ENCODE results near the gene EREG.
A peak's percentile ranks its signal among the peaks of the same experiment; 100 is the strongest.

EREG gene

GRCh38 chr4:74366367-74366911, 1.5 kb downstream of the EREG start:
- FAIRE-seq (no peak), DNase-seq (ENCODE audit: insufficient read length, low spot score) (no peak)
- TF ChIP-seq PAX5 (IDR thresholded peaks at IDR 0.05; ENCODE audit: insufficient read depth, low read length, severe bottlenecking) (no peak), POU2F2 (IDR thresholded peaks at IDR 0.05; ENCODE audit: low read depth, low read length) (no peak), TAF1 (IDR thresholded peaks at IDR 0.05; ENCODE audit: low read depth, low read length) (no peak), SPI1 (IDR thresholded peaks at IDR 0.05; ENCODE audit: low read depth, low read length) (no peak)

GRCh38 chr4:74367656-74368290, 2.8 kb downstream of the EREG start:
- TF ChIP-seq POU2F2 (IDR thresholded peaks at IDR 0.05; ENCODE audit: low read depth, low read length) = no peak
- no peak for DNase-seq (ENCODE audit: insufficient read length, low spot score)
- FAIRE-seq = peak; percentile 40

DNA sequence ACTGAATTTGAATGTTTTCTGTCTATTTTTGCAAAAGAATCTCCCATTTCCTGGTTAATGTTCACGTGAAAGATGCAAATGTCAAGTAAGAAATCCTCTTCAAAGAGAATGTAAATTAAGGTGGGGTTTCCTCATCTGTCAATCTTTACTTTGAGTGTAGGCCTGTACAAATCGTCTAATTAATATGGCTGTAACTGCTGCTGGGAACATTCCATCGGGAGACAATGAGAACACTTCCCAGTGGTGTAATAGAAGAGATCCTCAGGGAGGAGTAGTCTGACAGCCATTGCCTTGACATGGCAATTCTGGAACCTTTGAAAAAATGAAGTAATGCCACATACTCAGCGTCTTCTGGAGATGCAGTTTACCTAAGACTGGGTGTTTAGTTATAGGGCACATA, 3.7 kb downstream of the EREG start:
- no peak for FAIRE-seq
- no peak for DNase-seq (ENCODE audit: insufficient read length, low spot score)
- TF ChIP-seq POLR2A (IDR thresholded peaks at IDR 0.05; ENCODE audit: low read depth, low read length) (no peak), POLR2AphosphoS5 (IDR thresholded peaks at IDR 0.05; ENCODE audit: low read depth, low read length) (no peak), SPI1 (IDR thresholded peaks at IDR 0.05; ENCODE audit: low read depth, low read length) (no peak), POU2F2 (IDR thresholded peaks at IDR 0.05; ENCODE audit: low read depth, low read length) (no peak), TAF1 (IDR thresholded peaks at IDR 0.05; ENCODE audit: low read depth, low read length) (no peak), PAX5 (IDR thresholded peaks at IDR 0.05; ENCODE audit: insufficient read depth, low read length, severe bottlenecking) (no peak)

- no peak for DNase-seq (ENCODE audit: insufficient read length, low spot score)
- FAIRE-seq = no peak
- TF ChIP-seq TAF1 (IDR thresholded peaks at IDR 0.05; ENCODE audit: low read depth, low read length) (no peak), POU2F2 (IDR thresholded peaks at IDR 0.05; ENCODE audit: low read depth, low read length) (no peak), PAX5 (IDR thresholded peaks at IDR 0.05; ENCODE audit: insufficient read depth, low read length, severe bottlenecking) (no peak), POLR2A (IDR thresholded peaks at IDR 0.05; ENCODE audit: low read depth, low read length) (no peak), SPI1 (IDR thresholded peaks at IDR 0.05; ENCODE audit: low read depth, low read length) (no peak), POLR2AphosphoS5 (IDR thresholded peaks at IDR 0.05; ENCODE audit: low read depth, low read length) (no peak)
These were observed 4.9 kb downstream of the EREG start for GRCh38 chr4:74369855-74370254.

DNA sequence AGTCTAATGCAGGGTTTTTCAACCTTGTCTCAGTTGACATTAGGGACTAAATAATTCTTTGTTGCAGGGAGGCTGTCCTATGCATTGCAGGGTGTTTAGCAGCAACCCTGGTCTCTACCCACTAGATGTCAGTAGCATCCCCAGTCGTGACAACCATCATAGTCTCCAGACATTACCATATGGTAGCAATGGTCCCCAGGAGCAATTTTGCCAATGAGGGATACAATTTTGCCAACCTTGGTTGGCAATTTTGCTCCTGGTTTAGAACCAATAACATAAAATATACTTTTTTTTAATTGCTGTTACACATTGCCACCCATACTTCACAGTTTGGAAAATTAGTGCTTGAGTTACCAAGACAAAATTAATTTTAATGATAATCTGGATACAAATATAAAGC, 6.0 kb downstream of the EREG start:
- DNase-seq (ENCODE audit: insufficient read length, low spot score) = peak; percentile 17
- FAIRE-seq = peak; percentile 71
- TF ChIP-seq TAF1 (IDR thresholded peaks at IDR 0.05; ENCODE audit: low read depth, low read length) (no peak), POLR2AphosphoS5 (IDR thresholded peaks at IDR 0.05; ENCODE audit: low read depth, low read length) (no peak), POLR2A (IDR thresholded peaks at IDR 0.05; ENCODE audit: low read depth, low read length) (no peak), POU2F2 (IDR thresholded peaks at IDR 0.05; ENCODE audit: low read depth, low read length) (no peak), PAX5 (IDR thresholded peaks at IDR 0.05; ENCODE audit: insufficient read depth, low read length, severe bottlenecking) (no peak), SPI1 (IDR thresholded peaks at IDR 0.05; ENCODE audit: low read depth, low read length) (no peak)

GRCh38 chr4:74374128-74374527, 9.2 kb downstream of the EREG start:
- DNase-seq (ENCODE audit: insufficient read length, low spot score) = no peak
- TF ChIP-seq SPI1 (IDR thresholded peaks at IDR 0.05; ENCODE audit: low read depth, low read length) (no peak), POLR2A (IDR thresholded peaks at IDR 0.05; ENCODE audit: low read depth, low read length) (no peak), POU2F2 (IDR thresholded peaks at IDR 0.05; ENCODE audit: low read depth, low read length) (no peak), POLR2AphosphoS5 (IDR thresholded peaks at IDR 0.05; ENCODE audit: low read depth, low read length) (no peak), PAX5 (IDR thresholded peaks at IDR 0.05; ENCODE audit: insufficient read depth, low read length, severe bottlenecking) (no peak), TAF1 (IDR thresholded peaks at IDR 0.05; ENCODE audit: low read depth, low read length) (no peak)
- no peak for FAIRE-seq

- FAIRE-seq = no peak
- TF ChIP-seq POLR2A (IDR thresholded peaks at IDR 0.05; ENCODE audit: low read depth, low read length) (no peak), PAX5 (IDR thresholded peaks at IDR 0.05; ENCODE audit: insufficient read depth, low read length, severe bottlenecking) (no peak), POLR2AphosphoS5 (IDR thresholded peaks at IDR 0.05; ENCODE audit: low read depth, low read length) (no peak), SPI1 (IDR thresholded peaks at IDR 0.05; ENCODE audit: low read depth, low read length) (no peak), POU2F2 (IDR thresholded peaks at IDR 0.05; ENCODE audit: low read depth, low read length) (no peak), TAF1 (IDR thresholded peaks at IDR 0.05; ENCODE audit: low read depth, low read length) (no peak)
- no peak for DNase-seq (ENCODE audit: insufficient read length, low spot score)
These were observed 9.8 kb downstream of the EREG start for GRCh38 chr4:74374561-74375327.

GRCh38 chr4:74375824-74376426, 11.0 kb downstream of the EREG start:
- no peak for DNase-seq (ENCODE audit: insufficient read length, low spot score)
- no peak for FAIRE-seq
- no peak for TF ChIP-seq TAF1 (IDR thresholded peaks at IDR 0.05; ENCODE audit: low read depth, low read length)
- TF ChIP-seq PAX5 (IDR thresholded peaks at IDR 0.05; ENCODE audit: insufficient read depth, low read length, severe bottlenecking) = no peak
- no peak for TF ChIP-seq POLR2A (IDR thresholded peaks at IDR 0.05; ENCODE audit: low read depth, low read length)
- no peak for TF ChIP-seq POLR2AphosphoS5 (IDR thresholded peaks at IDR 0.05; ENCODE audit: low read depth, low read length)
- no peak for TF ChIP-seq POU2F2 (IDR thresholded peaks at IDR 0.05; ENCODE audit: low read depth, low read length)
- TF ChIP-seq SPI1 (IDR thresholded peaks at IDR 0.05; ENCODE audit: low read depth, low read length) = no peak

GRCh38 chr4:74376888-74377483, 12.0 kb downstream of the EREG start:
- DNase-seq (ENCODE audit: insufficient read length, low spot score) (peak; percentile 10), FAIRE-seq (no peak)
- no peak for TF ChIP-seq POLR2AphosphoS5 (IDR thresholded peaks at IDR 0.05; ENCODE audit: low read depth, low read length)

Measured in GM12891 (cell line).